Right cardiac atrium (tissue), 5 donors: ENCODE data around the gene KIF15. TPM values are rescaled to one million over a fixed set of nuclear protein-coding genes. Genes with fewer than 3 reads are reported as not detected.

ENCODE experiments used
- ATAC-seq, 2 donors: fragments of 200-7000 bp; cut with Tn5 transposase; one replicate each; pipeline versions ENCODE4 v1.8.0 to v1.9.1; 2020; ENCODE audit warnings: moderate library complexity in 2 of 2, mild to moderate bottlenecking in 1 of 2
- DNase-seq, 3 donors: peaks; one replicate each; pipeline ENCODE4 v3.0.0-alpha.2; 2020
- H3K27ac ChIP-seq: one replicate; pipeline ENCODE4 v1.5.1; 2013; ENCODE audit warnings: mild to moderate bottlenecking, low read length, control low read depth, moderate library complexity
- H3K27me3 ChIP-seq: one replicate; pipeline ENCODE4 v1.6.1; 2013; ENCODE audit not compliant: control insufficient read depth, insufficient read depth
- H3K4me1 ChIP-seq: one replicate; pipeline ENCODE4 v1.6.1; 2013; ENCODE audit warnings: low read length; ENCODE audit not compliant: control insufficient read depth, insufficient read depth
- H3K4me3 ChIP-seq: one replicate; pipeline ENCODE4 v1.5.1; 2013; ENCODE audit warnings: low read length, control low read depth
- H3K9me3 ChIP-seq: one replicate; pipeline ENCODE4 v1.6.1; 2013; ENCODE audit warnings: low read length; ENCODE audit not compliant: control insufficient read depth
- WGBS: extraction: QIAGEN DNeasy Blood & Tissue Kit; methylation state at CpG from one replicate; pipeline ENCODE4 v1.1.7; 2013; 5-methylcytosine and 5-hydroxymethylcytosine counted together
- intact Hi-C, 4 donors: fragments of 100-400 bp; cut with DNase I; formaldehyde crosslinking; loops; one replicate each; pipeline versions ENCODE4 v1.11.0 to v1.14.0; 2022 to 2023
- polyA plus RNA-seq: library from polyadenylated mRNA; stranded (reverse); fragments of 200-250 nt; gene quantifications from one replicate; pipeline ENCODE4 v1.2.3, GENCODE V29; 2013
- total RNA-seq, 4 donors: library from RNA; stranded (reverse); fragmentation: NEBNext Ultra II Directional; extraction: Animal tissue kit (Norgen Biotek cat#: 25700); gene quantifications; one replicate each; pipeline ENCODE4 v1.2.1, GENCODE V29; 2021
- donor health status: healthy with polysubstance abuse.
- donor health status: DM: no; HTN: yes; CAD: no.
- donor health status: DM: no; HTN: no; CAD: no.
- donor health status: DM: no; HTN: yes; CAD: no; lungs with severe emphysema.
- donor health status: DM: yes; HTN: yes; CAD: no.

The KIF15 gene
- total and polyA plus RNA-seq, 5 donors, result 0.25 to 1.3 (median 0.29) TPM

GRCh38 chr3:44883213-44883955, 121.8 kb downstream of the KIF15 start:
- Histone ChIP-seq H3K9me3 (no peaks in the 10 kb centered on the region), H3K27me3 (no peaks in the 10 kb centered on the region), H3K4me1 (no peaks in the 10 kb centered on the region), H3K4me3 (no peak overlapping the region), H3K27ac (no peak overlapping the region)
- 93% methylated on average over 5 of the region's 5 CpGs for WGBS
- intact Hi-C loops, result no loop called here
- no peak for DNase-seq
- ATAC-seq, result no peak

DNA sequence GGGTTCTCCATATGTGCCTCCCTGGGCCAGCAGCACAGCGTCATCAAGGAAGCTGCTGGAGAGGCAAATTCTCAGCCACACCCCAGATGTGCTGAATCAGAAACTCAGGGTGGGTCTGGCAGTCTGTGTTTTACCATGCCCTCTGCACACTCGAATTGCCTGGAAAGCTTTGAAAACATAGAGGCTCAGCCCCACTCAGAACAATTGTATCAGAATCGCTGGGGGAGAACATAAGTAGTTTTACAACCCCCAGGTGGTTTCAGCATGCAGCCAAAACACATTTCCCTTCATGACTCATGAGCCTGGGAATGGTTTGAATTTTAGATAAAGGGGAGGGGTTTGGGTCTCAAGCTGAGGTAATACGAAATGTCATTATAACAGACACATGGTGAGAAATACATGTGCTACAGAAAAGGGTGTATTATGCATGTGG, 122.4 kb downstream of the KIF15 start:
- Histone ChIP-seq H3K4me3 (no peak overlapping the region), H3K27me3 (no peaks in the 10 kb centered on the region), H3K9me3 (no peaks in the 10 kb centered on the region), H3K27ac (no peak overlapping the region), H3K4me1 (no peaks in the 10 kb centered on the region)
- ATAC-seq (peak in 1 of 2 donors; percentile 55), DNase-seq (no peak)
- 35% methylated on average over 4 of the region's 4 CpGs for WGBS
- intact Hi-C loops, result no loop called here

- WGBS, result 54% methylated on average over 4 of the region's 4 CpGs
- H3K27ac ChIP-seq, result no peak overlapping the region
- peak in 1 of 2 donors; percentile 34 for ATAC-seq
- H3K4me1 ChIP-seq, result no peaks in the 10 kb centered on the region
- no peaks in the 10 kb centered on the region for H3K27me3 ChIP-seq
- no peaks in the 10 kb centered on the region for H3K9me3 ChIP-seq
- no peak for DNase-seq
- no peak overlapping the region for H3K4me3 ChIP-seq
- intact Hi-C loops, result no loop called here
These were observed 124.0 kb downstream of the KIF15 start for GRCh38 chr3:44885618-44886017.

DNA sequence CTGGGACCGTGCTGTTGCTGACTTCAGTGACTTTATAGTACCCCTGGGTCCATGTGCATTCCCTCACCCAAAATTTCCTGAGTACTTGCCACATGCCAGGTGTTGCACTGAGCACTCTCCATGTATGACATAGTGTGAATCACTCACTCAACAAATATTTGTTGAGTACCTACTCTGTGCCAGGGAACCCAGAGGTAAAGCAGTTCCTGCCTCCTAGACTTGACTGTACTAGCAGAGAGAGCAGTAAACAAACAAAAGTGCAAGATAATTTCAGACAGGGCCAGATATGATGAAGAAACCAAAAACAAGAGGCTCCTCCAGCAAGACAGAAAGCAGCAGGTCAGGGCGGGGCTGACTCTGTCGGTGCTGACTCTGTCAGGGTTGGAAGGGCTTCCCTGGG, 125.0 kb downstream of the KIF15 start:
- H3K4me1 ChIP-seq, result no peaks in the 10 kb centered on the region
- ATAC-seq, result no peak
- intact Hi-C loops, result no loop called here
- no peak for DNase-seq
- no peak overlapping the region for H3K27ac ChIP-seq
- H3K4me3 ChIP-seq, result no peak overlapping the region
- no peaks in the 10 kb centered on the region for H3K27me3 ChIP-seq
- no peaks in the 10 kb centered on the region for H3K9me3 ChIP-seq
- 59% methylated on average over 3 of the region's 3 CpGs for WGBS

DNA sequence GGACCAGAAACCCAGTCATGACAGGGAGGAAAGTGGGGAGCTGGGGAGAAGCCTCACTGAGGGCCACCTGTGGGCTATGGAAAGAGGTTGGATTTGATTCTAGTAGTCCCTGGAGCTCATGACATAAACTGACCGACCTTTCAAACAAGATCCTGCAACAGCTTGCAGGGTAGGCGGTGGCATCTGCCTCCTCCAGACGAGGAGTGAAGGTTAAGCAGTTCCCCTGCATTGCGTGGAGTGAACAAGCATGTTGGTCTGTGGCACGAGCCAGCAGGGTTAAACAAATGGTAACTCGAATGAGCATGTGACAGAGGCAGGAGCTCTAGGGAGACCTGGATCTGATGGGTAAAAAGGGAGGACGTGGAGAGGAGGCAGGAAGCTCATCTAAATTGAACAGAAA, 125.5 kb downstream of the KIF15 start:
- Histone ChIP-seq H3K27ac (no peak overlapping the region), H3K9me3 (no peaks in the 10 kb centered on the region), H3K27me3 (no peaks in the 10 kb centered on the region), H3K4me3 (no peak overlapping the region), H3K4me1 (no peaks in the 10 kb centered on the region)
- no peak for DNase-seq
- 73% methylated on average over 7 of the region's 7 CpGs for WGBS
- ATAC-seq, result no peak
- intact Hi-C loops, result no loop called here

- intact Hi-C loops, result no loop called here
- H3K4me1 ChIP-seq, result no peaks in the 10 kb centered on the region
- H3K4me3 ChIP-seq, result no peak overlapping the region
- no peak overlapping the region for H3K27ac ChIP-seq
- 40% methylated on average over 3 of the region's 3 CpGs for WGBS
- DNase-seq (no peak), ATAC-seq (no peak)
- no peaks in the 10 kb centered on the region for H3K27me3 ChIP-seq
- no peaks in the 10 kb centered on the region for H3K9me3 ChIP-seq
These were observed 128.7 kb downstream of the KIF15 start for GRCh38 chr3:44890258-44890657.

DNA sequence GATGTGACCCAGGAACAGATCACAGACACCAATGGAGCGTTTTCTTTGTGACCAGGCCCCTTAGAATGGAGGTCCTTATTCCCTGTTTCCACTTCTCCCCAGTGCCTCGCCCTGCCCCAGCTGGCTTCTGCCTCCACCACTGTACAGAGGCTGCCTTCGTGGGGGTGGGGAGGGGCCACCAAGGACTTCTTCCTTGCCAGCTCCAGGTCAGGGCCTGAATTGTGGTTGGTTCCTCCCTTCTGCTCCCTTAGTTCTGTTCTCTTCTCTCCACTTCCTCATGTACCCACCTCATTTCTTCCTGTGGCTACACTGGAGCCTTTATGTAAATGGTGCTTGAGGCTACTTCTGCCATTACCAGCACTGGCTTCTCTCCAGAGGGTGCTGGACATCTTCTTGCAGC, 129.3 kb downstream of the KIF15 start:
- Histone ChIP-seq H3K4me1 (no peaks in the 10 kb centered on the region), H3K4me3 (no peak overlapping the region), H3K27ac (no peak overlapping the region), H3K9me3 (no peaks in the 10 kb centered on the region), H3K27me3 (no peaks in the 10 kb centered on the region)
- ATAC-seq, result no peak
- no peak for DNase-seq
- 68% methylated on average over 3 of the region's 3 CpGs for WGBS
- intact Hi-C loops, result no loop called here

DNA sequence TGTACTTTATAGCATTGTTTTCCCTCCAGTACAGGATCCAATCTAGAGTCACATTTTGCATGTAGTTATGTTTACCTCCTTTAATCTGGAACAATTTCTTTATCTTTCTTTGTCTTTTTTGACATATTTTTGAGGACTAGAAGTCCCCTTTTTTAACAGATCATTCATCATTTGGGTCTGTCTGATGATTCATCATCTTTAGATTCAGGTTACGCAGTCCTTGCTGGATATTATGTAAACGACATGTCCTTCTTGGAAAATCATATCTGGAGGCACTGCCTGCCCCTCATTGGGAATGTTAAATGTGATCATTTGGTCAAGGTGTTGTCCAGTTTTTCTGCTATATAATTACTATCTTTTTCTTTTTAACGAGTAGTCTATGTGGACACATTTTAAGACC, 131.1 kb downstream of the KIF15 start:
- Histone ChIP-seq H3K4me3 (no peak overlapping the region), H3K27me3 (no peaks in the 10 kb centered on the region), H3K27ac (no peak overlapping the region), H3K9me3 (no peaks in the 10 kb centered on the region), H3K4me1 (no peaks in the 10 kb centered on the region)
- intact Hi-C loops, result no loop called here
- ATAC-seq (no peak), DNase-seq (no peak)
- 89% methylated on average over 3 of the region's 3 CpGs for WGBS

- DNase-seq (no peak), ATAC-seq (no peak)
- intact Hi-C loops, result no loop called here
- Histone ChIP-seq H3K4me3 (no peak overlapping the region), H3K4me1 (no peaks in the 10 kb centered on the region), H3K27ac (no peak overlapping the region), H3K27me3 (no peaks in the 10 kb centered on the region), H3K9me3 (no peaks in the 10 kb centered on the region)
- 52% methylated on average over 2 of the region's 2 CpGs for WGBS
These were observed 131.5 kb downstream of the KIF15 start for GRCh38 chr3:44893097-44893496.

GRCh38 chr3:44894485-44894884, 132.9 kb downstream of the KIF15 start:
- Histone ChIP-seq H3K27ac (no peak overlapping the region), H3K9me3 (no peaks in the 10 kb centered on the region), H3K4me1 (no peaks in the 10 kb centered on the region), H3K4me3 (no peak overlapping the region), H3K27me3 (no peaks in the 10 kb centered on the region)
- intact Hi-C loops, result no loop called here
- ATAC-seq, result no peak
- 43% methylated on average over 5 of the region's 5 CpGs for WGBS
- no peak for DNase-seq

GRCh38 chr3:44896440-44896839, 134.8 kb downstream of the KIF15 start:
- H3K4me1 ChIP-seq, result no peaks in the 10 kb centered on the region
- ATAC-seq (no peak), DNase-seq (no peak)
- H3K27me3 ChIP-seq, result no peaks in the 10 kb centered on the region
- H3K9me3 ChIP-seq, result no peaks in the 10 kb centered on the region
- H3K27ac ChIP-seq, result no peak overlapping the region
- intact Hi-C loops, result no loop called here
- WGBS, result 71% methylated on average over 2 of the region's 2 CpGs
- H3K4me3 ChIP-seq, result no peak overlapping the region
